AG10803 (cell line): ENCODE results near the gene VSTM2L.
"Not testable (repeated sequence)": the region's sequence is repeated elsewhere in the genome, so short reads cannot be mapped to it uniquely, and the experiment has no call there.

Experiments used
- DNase-seq: peaks from one replicate; pipeline ENCODE4 v3.0.0; 2010; ENCODE audit warnings: low read depth
- H3K4me3 ChIP-seq: 2 replicates; pipeline ENCODE4 v1.5.1; 2011; ENCODE audit warnings: mild to moderate bottlenecking, low read length, control low read depth
- CTCF ChIP-seq: conservative IDR thresholded peaks from 2 replicates; pipeline ENCODE4 v1.5.1; 2011; ENCODE audit warnings: mild to moderate bottlenecking, low read length, control low read depth, inconsistent platforms

The VSTM2L gene, protein sequence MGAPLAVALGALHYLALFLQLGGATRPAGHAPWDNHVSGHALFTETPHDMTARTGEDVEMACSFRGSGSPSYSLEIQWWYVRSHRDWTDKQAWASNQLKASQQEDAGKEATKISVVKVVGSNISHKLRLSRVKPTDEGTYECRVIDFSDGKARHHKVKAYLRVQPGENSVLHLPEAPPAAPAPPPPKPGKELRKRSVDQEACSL

GRCh38 chr20:37902504-37903313 lies at the start of gene VSTM2L:
TSS of gene VSTM2L (plus strand) at chr20:37903127. CDS start at chr20:37903351, 224 bp downstream.
- TF ChIP-seq CTCF, result no peak
- H3K4me3 ChIP-seq, result peak within 1 kb of the TSS; percentile 55
- DNase-seq, result peak; percentile 78

DNA sequence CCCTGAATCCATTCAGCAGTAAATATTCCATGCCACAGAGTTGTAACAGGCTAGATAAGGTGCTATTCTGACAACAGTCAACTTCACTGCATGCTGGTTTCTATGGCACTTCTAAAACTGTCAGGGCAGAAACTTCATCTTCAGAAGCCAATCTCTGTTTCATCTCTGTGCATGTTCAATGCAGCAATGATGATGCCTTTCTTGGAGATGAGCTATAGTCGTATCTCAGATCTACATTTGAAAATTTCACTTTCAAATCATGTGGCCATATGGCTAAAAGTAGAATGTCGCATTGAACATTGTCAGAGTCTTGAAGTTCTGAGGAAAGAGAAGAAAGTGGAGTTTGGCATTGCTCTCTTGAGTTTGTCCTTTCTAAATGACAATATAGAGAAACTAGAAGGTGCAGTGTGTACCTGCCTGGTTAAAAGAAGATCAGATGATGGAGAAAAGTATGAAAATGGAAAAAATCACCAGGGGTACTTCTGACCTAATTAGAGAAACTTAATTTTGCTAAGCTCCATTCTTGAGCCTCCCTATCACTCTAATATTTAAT lies 49.0 kb upstream of the VSTM2L start:
- no peak for DNase-seq
- no peak for TF ChIP-seq CTCF
- no peak overlapping the region for H3K4me3 ChIP-seq

- H3K4me3 ChIP-seq, DNase-seq: not testable (repeated sequence)
These were observed 46.9 kb upstream of the VSTM2L start for GRCh38 chr20:37856034-37856433.

- H3K4me3 ChIP-seq, result no peak overlapping the region
- peak; percentile 71 for DNase-seq
- TF ChIP-seq CTCF, result no peak
These were observed 45.8 kb upstream of the VSTM2L start for GRCh38 chr20:37856932-37857660.

GRCh38 chr20:37859406-37860171 lies 43.3 kb upstream of the VSTM2L start:
- DNase-seq, result no peak
- no peak overlapping the region for H3K4me3 ChIP-seq
- TF ChIP-seq CTCF, result no peak

GRCh38 chr20:37863289-37863688 lies 39.6 kb upstream of the VSTM2L start:
- no peak overlapping the region for H3K4me3 ChIP-seq
- DNase-seq, result no peak
- no peak for TF ChIP-seq CTCF

GRCh38 chr20:37864298-37864697 lies 38.6 kb upstream of the VSTM2L start:
- no peak overlapping the region for H3K4me3 ChIP-seq
- no peak for DNase-seq
- TF ChIP-seq CTCF, result no peak
